Astrocyte (in vitro differentiated cells and primary cell): ENCODE data around the gene BLTP3A. TPM values are rescaled to one million over a fixed set of nuclear protein-coding genes. Genes with fewer than 3 reads are reported as not detected.
A peak's percentile ranks its signal among the peaks of the same experiment; 100 is the strongest.
"Not testable (repeated sequence)": the region's sequence is repeated elsewhere in the genome, so short reads cannot be mapped to it uniquely, and the experiment has no call there.

Experiments
- DNase-seq: peaks from one replicate; pipeline ENCODE4 v3.0.0-alpha.2; 2010; ENCODE audit warnings: low read depth
- FAIRE-seq: peaks from 2 replicates; lab custom pipeline; 2011; peaks lifted over from hg19 to GRCh38; lab: Jason Lieb, UNC
- H2AFZ ChIP-seq: 2 replicates; pipeline ENCODE4 v1.6.0; 2012; ENCODE audit warnings: low read depth, low read length, inconsistent platforms
- H3K27ac ChIP-seq: 2 replicates; pipeline ENCODE4 v1.5.1; 2011; ENCODE audit warnings: low read depth, low read length, inconsistent platforms
- H3K27me3 ChIP-seq: 2 replicates; pipeline ENCODE4 v1.6.0; 2011; ENCODE audit warnings: low read length, inconsistent platforms; ENCODE audit not compliant: insufficient read depth
- H3K36me3 ChIP-seq: 2 replicates; pipeline ENCODE4 v1.5.1; 2011; ENCODE audit warnings: low read length, inconsistent platforms; ENCODE audit not compliant: insufficient read depth
- H3K4me1 ChIP-seq: 2 replicates; pipeline ENCODE4 v1.5.1; 2011; ENCODE audit warnings: low read length, inconsistent platforms; ENCODE audit not compliant: insufficient read depth
- H3K4me2 ChIP-seq: 2 replicates; pipeline ENCODE4 v1.6.0; 2012; ENCODE audit warnings: low read length, inconsistent platforms
- H3K4me3 ChIP-seq: 2 replicates; pipeline ENCODE4 v1.5.1; 2011; ENCODE audit warnings: low read depth, mild to moderate bottlenecking, low read length, inconsistent platforms; ENCODE audit not compliant: insufficient read depth
- H3K79me2 ChIP-seq: 2 replicates; pipeline ENCODE4 v1.6.0; 2012; ENCODE audit warnings: mild to moderate bottlenecking, low read length, inconsistent platforms; ENCODE audit not compliant: insufficient read depth
- H3K9ac ChIP-seq: 2 replicates; pipeline ENCODE4 v1.6.0; 2012; ENCODE audit warnings: mild to moderate bottlenecking, low read length, inconsistent platforms
- H3K9me3 ChIP-seq: 2 replicates; pipeline ENCODE4 v1.5.1; 2012; ENCODE audit warnings: low read depth, mild to moderate bottlenecking, low read length, inconsistent platforms; ENCODE audit not compliant: insufficient read depth
- H4K20me1 ChIP-seq: 2 replicates; pipeline ENCODE4 v1.6.0; 2012; ENCODE audit warnings: low read length, inconsistent platforms; ENCODE audit not compliant: insufficient read depth
- H3K27ac Mint-ChIP-seq: one replicate; pipeline ENCODE4 v1.8.0; 2021; ENCODE audit warnings: mild to moderate bottlenecking, mixed read lengths; ENCODE audit not compliant: unreplicated experiment
- H3K27me3 Mint-ChIP-seq: one replicate; pipeline ENCODE4 v1.8.0; 2021; ENCODE audit warnings: low read depth, mixed read lengths; ENCODE audit not compliant: unreplicated experiment
- H3K36me3 Mint-ChIP-seq: one replicate; pipeline ENCODE4 v1.8.0; 2021; ENCODE audit warnings: low read depth, mixed read lengths; ENCODE audit not compliant: unreplicated experiment
- H3K4me1 Mint-ChIP-seq: one replicate; pipeline ENCODE4 v1.8.0; 2021; ENCODE audit warnings: low read depth, mixed read lengths; ENCODE audit not compliant: unreplicated experiment
- H3K4me3 Mint-ChIP-seq: one replicate; pipeline ENCODE4 v1.8.0; 2021; ENCODE audit warnings: mild to moderate bottlenecking, moderate library complexity, mixed read lengths; ENCODE audit not compliant: unreplicated experiment
- H3K9me3 Mint-ChIP-seq: one replicate; pipeline ENCODE4 v1.8.0; 2021; ENCODE audit warnings: mild to moderate bottlenecking, mixed read lengths; ENCODE audit not compliant: unreplicated experiment
- CTCF ChIP-seq: IDR thresholded peaks from 2 replicates; pipeline ENCODE4 v1.5.1; 2011; ENCODE audit warnings: low read depth, mild to moderate bottlenecking, inconsistent platforms, low read length, moderate library complexity; ENCODE audit not compliant: insufficient read depth
- EZH2 ChIP-seq: IDR thresholded peaks from 2 replicates; pipeline ENCODE4 v1.6.1; 2012; ENCODE audit warnings: mild to moderate bottlenecking, low read length, inconsistent platforms; ENCODE audit not compliant: insufficient read depth
- total RNA-seq: library from RNA; stranded (reverse); gene quantifications from 2 replicates; pipeline ENCODE4 v1.2.1, GENCODE V29; 2021

The BLTP3A gene
- total RNA-seq, 1 donor from 2014 or later, result 25.1 TPM

GRCh38 chr6:34757687-34758274, 34.1 kb upstream of the BLTP3A start:
- Histone ChIP-seq H3K27me3 (no peaks in the 10 kb centered on the region), H4K20me1 (peaks cover 6% of the 10 kb centered on the region), H3K4me3 (peak overlapping the region; percentile 100), H3K27ac (peak overlapping the region; percentile 95), H3K36me3 (peaks cover 5% of the 10 kb centered on the region), H2AFZ (peak overlapping the region; percentile 95), H3K9ac (peak overlapping the region; percentile 99), H3K4me1 (peaks cover 4% of the 10 kb centered on the region), H3K9me3 (no peaks in the 10 kb centered on the region), H3K4me2 (peak overlapping the region; percentile 99), H3K79me2 (peaks cover 49% of the 10 kb centered on the region)
- TF ChIP-seq CTCF (no peak), EZH2 (no peak)
- H3K27me3 Mint-ChIP-seq, result no peaks in the 10 kb centered on the region
- H3K27ac Mint-ChIP-seq, result no peak overlapping the region
- H3K4me1 Mint-ChIP-seq, result peaks cover 1% of the 10 kb centered on the region
- no peaks in the 10 kb centered on the region for H3K36me3 Mint-ChIP-seq
- no peak overlapping the region for H3K4me3 Mint-ChIP-seq
- H3K9me3 Mint-ChIP-seq, result no peaks in the 10 kb centered on the region
- no peak for FAIRE-seq
- DNase-seq, result no peak

- H3K27me3 ChIP-seq, result no peaks in the 10 kb centered on the region
- peaks cover 10% of the 10 kb centered on the region for H4K20me1 ChIP-seq
- no peak overlapping the region for H3K4me3 Mint-ChIP-seq
- peaks cover 1% of the 10 kb centered on the region for H3K4me1 Mint-ChIP-seq
- no peak overlapping the region for H3K4me2 ChIP-seq
- H3K9me3 ChIP-seq, result no peaks in the 10 kb centered on the region
- H3K4me1 ChIP-seq, result peaks cover 4% of the 10 kb centered on the region
- H3K9me3 Mint-ChIP-seq, result no peaks in the 10 kb centered on the region
- H3K27ac Mint-ChIP-seq, result no peak overlapping the region
- DNase-seq, result no peak
- peaks cover 2% of the 10 kb centered on the region for H3K36me3 Mint-ChIP-seq
- H3K27me3 Mint-ChIP-seq, result no peaks in the 10 kb centered on the region
- no peak overlapping the region for H3K27ac ChIP-seq
- peaks cover 49% of the 10 kb centered on the region for H3K79me2 ChIP-seq
- no peak overlapping the region for H3K4me3 ChIP-seq
- no peak for FAIRE-seq
- H3K9ac ChIP-seq, result no peak overlapping the region
- H2AFZ ChIP-seq, result no peak overlapping the region
- H3K36me3 ChIP-seq, result peaks cover 11% of the 10 kb centered on the region
- no peak for TF ChIP-seq EZH2
- no peak for TF ChIP-seq CTCF
Observed at GRCh38 chr6:34760108-34760507, 31.8 kb upstream of the BLTP3A start.

- not testable (repeated sequence) for FAIRE-seq, H2AFZ ChIP-seq, H3K27ac ChIP-seq, H3K9me3 Mint-ChIP-seq, H3K27me3 Mint-ChIP-seq, H3K9me3 ChIP-seq, H3K9ac ChIP-seq, H3K4me1 ChIP-seq, H3K4me1 Mint-ChIP-seq, H3K4me2 ChIP-seq, H3K4me3 ChIP-seq, H3K27me3 ChIP-seq, H3K27ac Mint-ChIP-seq, DNase-seq, H3K4me3 Mint-ChIP-seq, H3K36me3 Mint-ChIP-seq
- Histone ChIP-seq H3K36me3 (peaks cover 22% of the 10 kb centered on the region), H3K79me2 (peaks cover 53% of the 10 kb centered on the region), H4K20me1 (peaks cover 10% of the 10 kb centered on the region)
Observed at GRCh38 chr6:34761681-34762080, 30.2 kb upstream of the BLTP3A start.
